CD4-positive, alpha-beta T cell treated with Interferon gamma for 1 hour (primary cell): Measurements from ENCODE around the gene AMDHD2.
"Not testable (repeated sequence)": the region's sequence is repeated elsewhere in the genome, so short reads cannot be mapped to it uniquely, and the experiment has no call there.

ENCODE experiments used
- DNase-seq: peaks from one replicate; pipeline ENCODE4 v3.0.0-alpha.2; 2020

AMDHD2 gene

DNA sequence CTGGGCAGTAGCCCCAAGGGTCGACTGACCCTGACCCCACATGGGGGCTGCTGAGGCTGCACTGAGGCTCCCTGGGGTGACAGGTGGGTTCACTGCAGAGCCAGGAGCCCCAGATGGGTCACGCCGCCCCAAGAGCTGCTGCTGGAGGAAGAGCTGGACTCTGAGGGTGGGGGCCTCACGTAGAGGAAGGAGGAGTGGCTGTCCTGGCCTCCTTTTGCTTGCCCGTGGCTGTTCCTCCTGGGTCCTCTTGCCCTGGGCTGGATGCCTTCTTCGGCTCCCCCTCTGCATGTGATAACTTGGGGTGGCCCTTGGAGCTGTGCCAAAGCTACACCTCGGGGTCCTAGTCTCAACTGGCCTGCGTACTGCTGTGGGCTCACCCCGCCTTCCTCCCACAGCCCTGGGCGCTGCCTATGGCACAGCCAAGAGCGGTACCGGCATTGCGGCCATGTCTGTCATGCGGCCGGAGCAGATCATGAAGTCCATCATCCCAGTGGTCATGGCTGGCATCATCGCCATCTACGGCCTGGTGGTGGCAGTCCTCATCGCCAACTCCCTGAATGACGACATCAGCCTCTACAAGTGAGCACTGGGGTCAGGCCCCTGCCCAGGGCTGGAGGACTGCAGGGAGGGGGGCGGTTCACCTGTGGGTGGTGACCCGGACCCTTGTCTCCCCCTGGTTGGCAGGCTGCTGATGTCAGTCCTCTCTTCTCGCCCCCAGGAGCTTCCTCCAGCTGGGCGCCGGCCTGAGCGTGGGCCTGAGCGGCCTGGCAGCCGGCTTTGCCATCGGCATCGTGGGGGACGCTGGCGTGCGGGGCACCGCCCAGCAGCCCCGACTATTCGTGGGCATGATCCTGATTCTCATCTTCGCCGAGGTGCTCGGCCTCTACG, 1.1 kb upstream of the AMDHD2 start:
- DNase-seq, result no peak

DNA sequence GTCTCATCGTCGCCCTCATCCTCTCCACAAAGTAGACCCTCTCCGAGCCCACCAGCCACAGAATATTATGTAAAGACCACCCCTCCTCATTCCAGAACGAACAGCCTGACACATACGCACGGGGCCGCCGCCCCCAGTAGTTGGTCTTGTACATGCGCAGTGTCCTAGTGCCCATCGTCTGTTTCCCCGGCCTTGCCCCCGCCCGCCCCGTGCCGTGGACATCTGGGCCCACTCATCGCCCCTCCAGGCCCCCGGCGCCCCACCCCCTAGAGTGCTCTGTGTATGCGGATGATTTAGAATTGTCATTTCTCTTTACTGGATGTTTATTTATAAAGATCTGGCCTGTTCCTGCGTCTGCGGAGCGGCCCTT, 475 bp upstream of the AMDHD2 start:
- no peak for DNase-seq

DNA sequence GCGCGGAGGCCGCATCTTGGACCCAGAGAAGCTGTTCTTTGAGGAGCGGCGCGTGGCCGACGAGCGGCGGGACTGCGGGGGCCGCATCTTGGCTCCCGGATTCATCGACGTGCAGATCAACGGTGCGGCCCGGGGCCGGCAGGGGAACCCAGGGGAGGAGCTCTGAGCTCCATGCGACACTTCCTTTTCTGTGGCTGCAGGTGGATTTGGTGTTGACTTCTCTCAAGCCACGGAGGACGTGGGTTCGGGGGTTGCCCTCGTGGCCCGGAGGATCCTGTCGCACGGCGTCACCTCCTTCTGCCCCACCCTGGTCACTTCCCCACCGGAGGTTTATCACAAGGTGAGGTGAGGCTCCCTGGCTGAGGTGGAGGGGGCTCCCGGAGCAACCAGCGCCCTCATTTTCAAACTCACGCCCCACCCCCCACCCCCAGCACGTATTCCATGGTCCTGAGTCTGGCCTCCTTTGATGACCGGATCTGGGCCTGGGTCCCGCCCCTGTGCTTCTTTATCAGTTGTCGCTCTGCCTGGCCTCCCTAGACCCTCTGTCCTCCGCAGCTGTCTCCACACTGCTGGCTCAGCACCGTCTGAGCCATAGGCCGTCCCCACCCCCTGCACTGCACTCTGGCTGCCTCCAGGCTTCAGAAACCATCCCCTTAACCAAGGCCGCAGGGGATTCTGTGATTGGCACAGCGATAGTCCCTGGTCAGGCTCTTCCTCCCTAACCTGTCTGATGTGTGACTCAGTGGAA, 787 bp downstream of the AMDHD2 start:
- peak; percentile 85 for DNase-seq

DNA sequence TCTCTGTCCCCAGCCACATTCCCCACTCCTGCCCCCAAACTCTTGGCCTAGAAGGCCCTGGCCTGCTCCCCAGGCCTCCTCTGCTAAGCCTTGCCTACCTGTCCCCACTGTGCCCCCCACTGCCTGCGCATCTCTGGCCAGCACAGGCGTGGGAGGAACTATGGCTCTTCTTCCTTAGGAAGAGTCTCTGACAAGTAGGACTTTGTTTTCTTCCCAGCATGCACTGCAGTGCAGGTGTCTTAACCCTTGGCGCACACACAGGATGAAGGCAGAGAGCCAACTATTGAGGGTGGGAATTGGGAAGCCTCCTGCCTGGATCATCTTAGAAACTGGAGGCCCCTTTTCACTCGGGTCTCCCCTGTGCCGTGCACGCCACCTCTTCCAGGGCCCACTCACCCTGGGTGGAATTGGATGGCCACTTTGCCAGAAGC, 3.6 kb downstream of the AMDHD2 start:
- DNase-seq, result no peak

DNA sequence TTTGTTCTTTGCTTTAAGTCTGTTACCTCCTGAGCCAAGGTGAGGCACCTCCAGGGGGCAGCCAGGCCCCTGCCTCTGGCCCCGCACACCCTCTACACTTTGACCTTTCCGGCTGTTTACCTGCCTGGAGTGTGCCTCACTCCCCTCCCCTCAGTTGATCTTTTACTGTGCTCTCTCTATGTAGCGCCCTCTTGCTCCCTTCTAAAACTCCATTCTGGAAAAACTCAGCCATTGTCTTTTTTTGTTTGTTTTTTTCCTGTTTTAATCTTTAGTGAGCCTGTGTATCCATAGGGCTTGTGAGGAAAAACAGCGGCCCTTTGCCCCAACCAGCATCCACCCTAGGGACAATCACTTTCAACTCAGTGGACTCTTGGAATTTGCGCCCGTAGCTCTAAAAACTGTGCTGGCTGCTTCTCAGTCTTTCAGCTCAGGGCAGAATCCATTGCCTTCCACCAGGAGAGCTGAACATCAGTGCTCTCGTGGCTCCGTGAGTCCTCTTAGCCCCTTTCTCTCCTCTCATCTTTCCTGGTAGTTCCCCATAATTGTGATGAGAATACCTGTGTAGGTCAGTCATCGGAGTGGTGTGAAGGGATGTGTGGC, 4.3 kb downstream of the AMDHD2 start:
- no peak for DNase-seq

DNA sequence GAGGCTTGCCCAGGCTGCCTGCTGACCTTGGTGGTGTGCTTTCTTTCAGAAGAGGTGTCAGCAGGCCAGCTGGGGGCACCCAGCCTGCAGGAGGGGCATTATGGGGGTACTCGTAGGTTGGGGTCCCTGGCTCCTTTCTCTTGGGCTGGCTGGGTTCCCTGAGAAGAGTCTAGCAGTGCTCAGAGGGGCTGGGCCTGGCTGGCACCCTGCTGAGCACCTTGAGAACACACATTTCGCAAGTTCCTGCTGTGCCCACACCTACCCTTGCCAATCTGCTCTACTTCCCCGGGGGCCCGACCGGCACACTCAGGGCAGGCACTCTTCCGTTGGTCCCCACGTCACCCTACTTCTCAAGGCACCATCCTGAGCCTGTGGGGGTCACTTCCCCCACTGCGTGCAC, 6.0 kb downstream of the AMDHD2 start:
- DNase-seq, result no peak

DNA sequence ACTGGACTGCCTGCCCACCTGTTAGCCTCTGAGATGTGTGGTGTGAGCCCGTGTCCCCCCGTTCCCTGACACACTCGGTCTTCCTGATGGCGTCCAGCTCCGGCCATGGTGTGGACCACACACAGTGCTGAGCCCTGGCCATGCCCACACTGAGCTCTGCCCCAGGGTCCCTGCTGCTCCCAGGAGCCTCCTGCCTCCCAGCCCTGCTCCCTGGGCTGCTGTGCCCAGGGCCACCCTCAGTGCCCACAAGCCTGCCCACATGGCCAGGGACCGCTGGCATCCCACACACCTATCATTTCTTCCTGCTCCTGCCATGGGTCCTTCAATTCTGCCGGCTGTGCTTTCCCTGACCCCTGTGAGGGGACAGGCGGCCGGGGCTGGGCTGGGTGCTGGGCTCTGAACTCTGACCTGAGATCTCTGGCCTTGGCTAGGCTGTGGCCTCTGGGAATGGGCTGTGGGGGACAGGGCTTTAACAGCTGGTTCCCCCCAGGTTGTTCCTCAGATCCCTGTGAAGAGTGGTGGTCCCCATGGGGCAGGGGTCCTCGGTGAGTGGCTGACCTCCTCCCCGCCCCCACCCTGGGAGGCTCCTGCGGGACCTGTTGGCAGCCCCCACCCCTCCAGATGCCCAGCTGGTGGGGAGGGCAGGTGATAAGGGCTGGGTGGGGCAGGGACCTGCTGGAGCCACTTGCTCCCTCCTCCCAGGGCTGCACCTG, 7.1 kb downstream of the AMDHD2 start:
- no peak for DNase-seq

DNA sequence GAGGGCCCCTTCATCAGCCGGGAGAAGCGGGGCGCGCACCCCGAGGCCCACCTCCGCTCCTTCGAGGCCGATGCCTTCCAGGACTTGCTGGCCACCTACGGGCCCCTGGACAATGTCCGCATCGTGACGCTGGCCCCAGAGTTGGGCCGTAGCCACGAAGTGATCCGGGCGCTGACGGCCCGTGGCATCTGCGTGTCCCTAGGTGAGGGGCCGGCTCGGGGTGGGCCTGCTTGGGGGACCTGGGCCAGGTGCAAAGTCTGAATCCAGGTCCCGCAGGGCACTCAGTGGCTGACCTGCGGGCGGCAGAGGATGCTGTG, 7.6 kb downstream of the AMDHD2 start:
- DNase-seq, result no peak

DNA sequence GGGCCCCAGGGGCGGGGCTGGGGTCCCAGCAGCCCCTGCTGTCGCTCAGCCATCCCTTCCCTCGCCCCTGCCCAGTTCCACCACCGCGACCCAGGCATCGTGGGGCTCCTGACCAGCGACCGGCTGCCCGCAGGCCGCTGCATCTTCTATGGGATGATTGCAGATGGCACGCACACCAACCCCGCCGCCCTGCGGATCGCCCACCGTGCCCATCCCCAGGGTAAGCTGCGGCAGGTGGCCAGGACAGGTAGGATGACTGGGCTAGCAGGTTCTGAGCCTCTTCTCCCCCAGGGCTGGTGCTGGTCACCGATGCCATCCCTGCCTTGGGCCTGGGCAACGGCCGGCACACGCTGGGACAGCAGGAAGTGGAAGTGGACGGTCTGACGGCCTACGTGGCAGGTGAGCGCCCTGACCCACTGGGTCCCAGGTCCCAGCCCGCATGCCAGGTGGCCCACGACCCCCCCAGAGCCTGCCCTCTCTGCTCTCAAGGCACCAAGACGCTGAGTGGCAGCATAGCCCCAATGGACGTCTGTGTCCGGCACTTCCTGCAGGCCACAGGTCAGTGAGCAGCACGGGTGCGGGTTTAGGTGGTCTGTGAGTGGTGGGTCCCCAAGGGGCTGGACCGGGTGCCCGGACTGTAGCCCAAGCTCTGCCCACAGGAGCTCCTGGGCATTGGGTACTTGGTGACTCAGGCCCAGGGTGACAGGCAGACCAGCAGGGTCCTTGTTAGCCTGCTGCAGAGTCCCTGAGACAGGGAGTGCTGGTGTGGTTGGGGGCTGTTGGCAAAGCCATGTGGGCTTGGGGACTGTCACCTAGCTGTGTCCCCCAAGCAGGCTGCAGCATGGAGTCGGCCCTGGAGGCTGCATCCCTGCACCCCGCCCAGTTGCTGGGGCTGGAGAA, 8.2 kb downstream of the AMDHD2 start:
- no peak for DNase-seq

DNA sequence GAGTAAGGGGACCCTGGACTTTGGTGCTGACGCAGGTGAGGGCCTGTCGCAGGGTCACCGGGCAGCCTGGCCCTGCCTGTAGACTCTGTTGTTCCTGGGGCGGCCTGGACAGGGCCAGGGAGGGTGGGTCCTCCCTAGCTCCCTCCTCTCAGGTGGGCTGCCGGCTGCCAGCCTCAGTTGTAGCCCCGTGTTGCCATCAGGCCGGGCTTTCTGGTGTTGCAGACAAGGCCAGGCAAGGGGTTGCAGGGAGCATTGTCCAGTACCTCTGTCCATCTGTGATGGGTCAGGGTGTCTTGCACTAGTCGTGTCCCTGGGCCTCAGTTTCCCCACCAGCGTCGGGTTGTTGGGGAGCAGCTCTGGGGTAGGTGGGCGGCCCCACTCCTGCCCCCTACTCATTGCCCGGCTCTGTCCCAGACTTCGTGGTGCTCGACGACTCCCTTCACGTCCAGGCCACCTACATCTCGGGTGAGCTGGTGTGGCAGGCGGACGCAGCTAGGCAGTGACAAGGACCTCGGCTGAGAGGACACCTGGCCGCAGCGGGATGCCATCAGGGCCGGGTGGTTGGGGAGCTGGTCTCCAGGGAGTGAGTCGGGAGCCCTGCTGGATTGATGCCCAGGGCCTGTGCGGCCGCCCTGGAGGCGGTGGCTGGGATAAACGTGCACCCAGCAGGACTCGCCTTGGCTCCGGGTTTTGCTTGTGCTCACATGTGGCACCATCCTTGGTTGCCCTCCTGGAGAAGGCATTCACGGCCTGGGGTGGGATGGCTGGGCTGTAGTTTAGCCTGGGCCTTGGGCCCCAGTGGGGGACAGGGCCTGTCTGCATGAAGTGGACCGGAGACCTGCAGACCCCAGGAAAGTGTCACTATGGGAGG, 9.1 kb downstream of the AMDHD2 start:
- no peak for DNase-seq

DNA sequence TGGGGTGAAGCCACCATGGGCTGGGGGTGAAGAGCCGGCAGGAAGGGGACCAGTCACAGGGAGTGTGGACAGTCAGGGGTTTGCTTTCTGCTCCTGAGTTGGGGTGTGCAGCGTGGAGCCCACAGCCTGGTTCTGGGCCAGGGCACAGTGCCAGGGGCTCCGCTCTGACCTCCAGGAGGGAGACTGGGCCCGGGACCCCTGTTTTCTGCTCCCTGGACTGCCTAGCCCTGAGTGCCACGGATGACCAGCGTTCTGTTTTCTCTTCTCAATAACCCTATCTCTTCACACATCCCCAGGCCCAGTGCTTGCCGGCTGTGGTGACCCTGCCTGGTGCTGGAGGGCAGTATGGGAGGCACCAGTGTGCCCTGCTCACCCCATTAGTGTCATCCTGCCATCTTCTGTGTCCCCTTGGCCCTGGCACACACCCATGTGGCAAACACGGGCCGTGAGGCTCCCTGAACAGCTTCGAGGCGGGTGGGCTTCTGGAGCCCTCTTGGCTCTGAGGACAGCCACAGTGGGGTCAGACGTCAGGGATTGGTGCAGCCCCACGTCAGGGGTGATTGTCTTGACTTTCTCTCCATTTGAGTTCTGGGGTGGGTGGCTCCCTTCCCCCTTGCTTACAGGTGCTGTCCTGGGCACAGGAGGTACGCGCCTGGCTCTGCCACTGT, 9.9 kb downstream of the AMDHD2 start:
- DNase-seq, result no peak

DNA sequence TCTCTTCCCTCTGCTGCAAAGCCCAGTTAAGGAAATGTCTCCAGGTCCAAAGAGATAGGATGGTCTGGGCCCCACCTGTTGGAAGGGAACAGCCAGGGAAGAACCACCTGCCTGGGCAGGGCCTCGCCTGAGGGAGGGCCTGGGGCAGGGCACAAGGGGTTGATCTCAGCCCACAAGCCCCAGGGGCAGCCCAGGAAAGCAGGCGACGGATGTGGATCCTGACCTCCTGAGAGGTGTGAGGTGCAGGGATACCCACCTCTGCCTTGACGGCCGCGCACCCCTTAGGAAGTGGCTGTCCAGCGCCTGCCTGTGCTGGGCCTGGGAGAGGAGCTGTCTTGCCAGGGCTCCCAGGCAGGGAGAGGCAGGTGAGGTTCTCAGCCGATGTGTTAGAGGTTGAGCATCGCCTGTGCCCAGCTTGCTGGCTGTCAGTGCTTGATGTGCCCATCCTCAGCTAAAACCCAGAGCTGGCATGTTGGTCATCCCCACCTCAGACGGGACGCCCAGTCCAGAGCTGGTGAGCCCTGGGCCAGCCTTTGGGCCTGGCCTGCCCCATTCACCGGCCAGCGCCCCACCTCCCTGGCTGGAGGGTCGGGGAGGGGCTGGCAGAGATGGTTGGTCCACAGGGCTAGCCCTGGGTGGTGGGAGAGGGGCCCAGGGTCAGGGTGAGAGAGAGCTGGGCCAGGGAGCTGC, 10.6 kb downstream of the AMDHD2 start:
- DNase-seq, result no peak

DNA sequence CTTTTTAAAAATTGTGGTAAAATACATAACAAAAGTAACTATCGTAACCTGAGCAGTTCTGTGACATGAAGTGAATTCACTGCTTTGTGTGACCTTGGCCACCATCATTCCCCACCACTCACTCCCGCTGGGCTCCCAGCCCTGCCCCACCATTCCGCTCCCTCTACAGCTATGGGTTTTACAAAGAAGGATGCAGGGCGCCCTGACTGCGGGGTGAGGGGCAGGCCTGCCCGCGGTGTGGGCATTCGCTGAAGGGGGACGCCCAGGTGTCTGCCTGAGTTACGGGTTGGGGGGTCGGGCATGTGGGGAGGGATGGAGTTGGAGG, 11.2 kb downstream of the AMDHD2 start, which contains the start of gene CEMP1:
CEMP1 (minus strand) TSS at position 38 of the 325 bp plus-strand sequence. CDS start 335 bp downstream, outside the sequence.
- DNase-seq, result no peak

DNA sequence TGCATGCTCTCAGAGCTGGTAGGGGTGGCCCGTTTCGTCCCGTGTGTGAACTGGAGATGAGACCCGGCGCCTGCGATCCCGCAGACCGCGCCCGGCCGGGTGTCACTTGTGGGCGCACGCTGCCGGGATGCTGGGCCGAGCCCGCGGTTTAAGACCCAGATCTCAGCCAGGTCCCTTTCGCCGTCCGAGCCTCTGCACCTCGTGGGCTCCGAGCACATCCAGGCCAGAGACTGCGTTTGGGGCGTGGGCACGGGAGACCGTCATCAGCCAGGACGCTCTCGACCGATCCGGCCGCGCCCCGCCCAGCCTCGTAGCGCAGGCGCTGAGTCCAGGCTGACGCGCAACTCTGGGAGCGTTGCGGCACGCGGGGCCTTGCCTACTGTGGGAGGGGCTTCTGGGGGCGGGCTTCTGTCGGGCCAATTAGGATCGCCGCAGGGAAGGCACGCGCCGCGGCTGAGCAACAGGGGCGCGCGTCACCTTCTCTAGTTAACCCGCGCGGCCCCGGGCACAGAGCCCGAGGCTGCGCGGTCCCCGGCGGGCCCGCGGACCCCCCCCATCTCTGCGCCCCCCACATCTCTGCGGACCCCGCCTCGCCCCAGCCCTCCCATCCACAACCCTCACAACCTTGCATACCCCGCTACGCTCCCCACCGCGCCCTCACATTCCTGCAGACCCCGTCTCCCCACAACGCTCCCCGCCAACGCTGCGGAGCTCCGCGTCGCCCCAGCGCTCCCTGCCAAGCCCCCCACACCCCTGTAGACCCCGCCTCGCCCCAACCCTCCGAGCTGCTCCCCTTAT, 11.7 kb downstream of the AMDHD2 start:
- DNase-seq, result peak; percentile 97

DNA sequence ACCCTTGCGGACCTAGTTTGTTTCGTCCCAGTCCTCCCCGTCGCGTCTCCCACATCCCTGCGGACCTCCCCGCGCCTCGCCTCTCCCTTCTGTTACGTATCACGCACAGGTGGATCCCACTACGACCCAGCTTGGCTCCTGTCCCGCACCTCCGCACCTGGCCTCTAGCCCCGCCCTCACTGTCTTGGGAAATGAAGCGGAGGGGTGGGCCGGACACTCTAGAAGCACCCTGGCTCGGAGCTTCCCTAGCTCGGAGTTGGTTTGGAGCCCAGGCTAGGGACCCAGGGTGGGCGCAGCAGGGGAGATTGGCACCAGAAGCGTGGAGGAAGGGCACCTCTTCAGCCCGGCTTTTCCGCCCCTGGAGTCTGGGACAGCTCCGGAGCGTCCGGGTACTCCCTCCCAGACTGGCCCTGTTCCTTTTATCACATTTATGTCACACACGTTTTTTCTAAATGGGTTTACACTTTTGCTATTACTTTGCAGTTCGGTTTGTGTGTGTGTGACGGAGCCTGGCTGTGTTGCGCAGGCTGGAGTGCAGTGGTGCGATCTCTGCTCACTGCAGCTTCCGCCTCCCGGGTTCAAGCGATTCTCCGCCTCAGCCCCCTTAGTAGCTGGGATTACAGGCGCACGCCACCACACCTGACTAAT, 12.4 kb downstream of the AMDHD2 start:
- peak; percentile 79 for DNase-seq

DNA sequence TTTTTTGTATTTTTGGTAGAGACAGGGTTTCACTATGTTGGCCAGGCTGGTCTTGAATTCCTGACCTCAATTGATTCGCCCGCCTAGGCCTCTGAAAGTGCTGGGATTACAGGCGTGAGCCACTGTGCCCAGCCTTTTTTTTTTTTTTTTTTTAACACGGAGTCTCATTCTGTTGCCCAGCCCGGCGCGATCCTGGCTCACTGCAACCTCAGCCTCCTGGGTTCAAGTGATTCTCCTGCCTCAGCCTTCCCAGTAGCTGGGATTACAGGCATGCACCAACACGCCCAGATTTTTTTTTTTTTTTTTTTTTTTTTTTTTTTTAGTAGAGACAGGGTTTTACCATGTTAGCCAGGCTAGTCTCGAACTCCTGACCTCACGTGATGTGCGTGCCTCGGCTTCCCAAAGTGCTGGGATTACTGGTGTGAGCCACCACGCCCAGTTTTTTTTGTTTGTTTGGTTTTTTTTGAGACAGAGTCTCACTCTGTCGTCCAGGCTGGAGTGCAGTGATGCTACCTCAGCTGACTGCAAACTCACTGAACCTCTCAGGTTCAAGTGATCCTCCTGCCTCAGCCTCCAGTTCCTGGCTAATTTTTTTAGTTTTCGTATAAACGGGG, 13.1 kb downstream of the AMDHD2 start:
- DNase-seq, result not testable (repeated sequence)

DNA sequence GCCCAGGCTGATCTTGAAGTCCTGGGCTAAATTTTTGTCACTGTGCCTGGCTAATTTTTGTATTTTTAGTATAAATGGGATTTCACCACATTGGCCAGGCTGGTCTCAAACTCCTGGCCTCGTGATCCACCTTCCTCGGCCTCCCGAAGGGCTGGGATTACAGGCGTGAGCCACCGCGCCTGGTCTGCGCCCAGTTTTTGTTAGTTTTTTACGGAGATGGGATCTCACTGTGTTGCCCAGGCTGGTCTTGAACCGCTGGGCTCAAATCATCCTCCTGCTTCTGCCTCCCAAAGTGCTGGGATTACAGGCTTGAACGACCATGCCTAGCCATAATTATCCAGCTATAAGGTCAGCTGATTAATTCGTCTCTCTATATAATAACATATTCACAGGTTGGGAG, 13.7 kb downstream of the AMDHD2 start:
- no peak for DNase-seq

DNA sequence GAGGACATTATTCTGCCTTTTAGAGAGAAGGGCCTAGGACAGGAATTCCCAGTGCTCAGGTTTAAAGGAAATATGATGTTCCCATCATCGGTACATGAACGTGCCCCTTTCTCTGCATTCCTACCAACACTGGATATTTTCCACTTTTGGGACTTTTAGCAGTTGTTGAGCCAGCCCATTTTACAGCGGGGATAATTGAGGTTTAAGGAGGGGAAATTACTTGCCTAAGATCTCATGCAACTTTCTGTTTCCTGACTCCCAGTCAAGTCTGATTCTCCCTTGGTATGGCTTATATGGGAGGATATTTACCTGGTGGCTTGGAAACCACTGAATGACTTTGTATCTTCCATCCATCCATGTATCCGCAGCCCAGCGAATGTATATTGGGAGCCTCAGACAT, 14.2 kb downstream of the AMDHD2 start:
- not testable (repeated sequence) for DNase-seq
